BJ (cell line): Measurements from ENCODE around the gene MTHFD2L. TPM values are rescaled to one million over a fixed set of nuclear protein-coding genes. Genes with fewer than 3 reads are reported as not detected.

Experiments used
- CTCF ChIA-PET: fragments of 350-600 bp; formaldehyde crosslinking; extraction: SDS; loops from one replicate; lab custom pipeline; 2021; ENCODE audit warnings: antibody characterized with exemption, inconsistent platforms; lab: Yijun Ruan, JAX
- POLR2A ChIA-PET: fragments of 300-600 bp; sonication (Branson Sonifier 250); formaldehyde crosslinking; extraction: SDS; loops from one replicate; lab custom pipeline; 2021; ENCODE audit warnings: antibody characterized with exemption; lab: Charles Lee
- DNase-seq: peaks from one replicate; pipeline ENCODE4 v3.0.0-alpha.2; 2011; ENCODE audit warnings: low read depth
- H3K27me3 ChIP-seq: 2 replicates; pipeline ENCODE4 v1.6.0; 2011; ENCODE audit warnings: low read length; ENCODE audit not compliant: control insufficient read depth, insufficient read depth
- H3K36me3 ChIP-seq: 2 replicates; pipeline ENCODE4 v1.5.1; 2011; ENCODE audit warnings: low read length; ENCODE audit not compliant: control insufficient read depth, insufficient read depth
- H3K4me3 ChIP-seq: 2 replicates; pipeline ENCODE4 v1.5.1; 2011; ENCODE audit warnings: low read depth, mild to moderate bottlenecking, control low read depth, low read length
- polyA plus RNA-seq: library from polyadenylated mRNA; depleted of rRNA; stranded (reverse); fragments of >200 nt; gene quantifications from 2 replicates; pipeline ENCODE4 v1.2.3, GENCODE V29; 2011
- TF ChIP-seq, protein P1 (sequence below): IDR thresholded peaks from 2 replicates; pipeline ENCODE4 v1.5.1; 2011; ENCODE audit warnings: low read depth, mild to moderate bottlenecking, control low read depth, inconsistent platforms, low read length, moderate library complexity; ENCODE audit not compliant: insufficient read depth

Gene MTHFD2L
- polyA plus RNA-seq, 1 experiment, result 1.7 TPM

- peak; percentile 92 for DNase-seq
- CTCF ChIA-PET, result interaction anchor here (1.0 to 1.2 kb wide), 3 partner anchors 17 to 387 kb away, joined by 3 read pairs; partner anchors contain the start of gene CXCL2
- Histone ChIP-seq H3K36me3 (no peaks in the 10 kb centered on the region), H3K27me3 (no peaks in the 10 kb centered on the region), H3K4me3 (no peak overlapping the region)
- TF ChIP-seq, protein P1, sequence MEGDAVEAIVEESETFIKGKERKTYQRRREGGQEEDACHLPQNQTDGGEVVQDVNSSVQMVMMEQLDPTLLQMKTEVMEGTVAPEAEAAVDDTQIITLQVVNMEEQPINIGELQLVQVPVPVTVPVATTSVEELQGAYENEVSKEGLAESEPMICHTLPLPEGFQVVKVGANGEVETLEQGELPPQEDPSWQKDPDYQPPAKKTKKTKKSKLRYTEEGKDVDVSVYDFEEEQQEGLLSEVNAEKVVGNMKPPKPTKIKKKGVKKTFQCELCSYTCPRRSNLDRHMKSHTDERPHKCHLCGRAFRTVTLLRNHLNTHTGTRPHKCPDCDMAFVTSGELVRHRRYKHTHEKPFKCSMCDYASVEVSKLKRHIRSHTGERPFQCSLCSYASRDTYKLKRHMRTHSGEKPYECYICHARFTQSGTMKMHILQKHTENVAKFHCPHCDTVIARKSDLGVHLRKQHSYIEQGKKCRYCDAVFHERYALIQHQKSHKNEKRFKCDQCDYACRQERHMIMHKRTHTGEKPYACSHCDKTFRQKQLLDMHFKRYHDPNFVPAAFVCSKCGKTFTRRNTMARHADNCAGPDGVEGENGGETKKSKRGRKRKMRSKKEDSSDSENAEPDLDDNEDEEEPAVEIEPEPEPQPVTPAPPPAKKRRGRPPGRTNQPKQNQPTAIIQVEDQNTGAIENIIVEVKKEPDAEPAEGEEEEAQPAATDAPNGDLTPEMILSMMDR, result no peak
- POLR2A ChIA-PET, result no interaction called here
Measured at GRCh38 chr4:74117024-74117534, 40.8 kb upstream of the MTHFD2L start.

DNA sequence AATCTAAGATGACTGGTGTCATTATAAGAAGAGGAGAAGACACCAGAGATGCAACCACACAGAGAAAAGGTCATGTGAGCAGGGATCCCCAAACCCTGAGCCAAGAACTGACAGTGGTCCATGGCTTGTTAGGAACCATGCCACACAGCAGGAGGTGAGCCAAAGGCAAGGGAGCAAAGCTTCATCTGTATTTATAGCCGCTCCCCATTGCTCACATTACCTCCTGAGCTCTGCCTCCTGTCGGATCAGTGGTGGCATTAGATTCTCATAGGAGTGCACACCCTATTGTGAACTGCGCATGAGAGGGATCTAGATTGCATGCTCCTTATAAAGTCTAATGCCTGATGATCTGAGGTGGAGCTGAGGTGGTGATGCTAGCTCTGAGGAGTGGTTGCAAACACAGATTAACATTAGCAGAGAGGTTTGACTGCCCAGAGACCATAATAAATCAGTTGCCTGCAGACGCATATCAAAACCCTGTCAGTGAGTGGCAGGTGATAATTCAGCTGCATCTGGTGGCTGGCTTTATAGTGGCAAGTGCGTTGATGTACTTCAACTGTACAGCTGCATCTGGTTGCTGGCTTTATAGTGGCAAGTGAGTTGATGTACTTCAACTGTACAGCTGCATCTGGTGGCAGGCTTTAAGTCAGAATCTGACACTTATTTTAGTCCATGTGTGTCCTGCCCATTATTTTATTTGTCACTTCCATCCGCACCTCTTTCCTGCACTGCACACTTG is 39.1 kb upstream of the MTHFD2L start:
- H3K36me3 ChIP-seq, result no peaks in the 10 kb centered on the region
- no peak overlapping the region for H3K4me3 ChIP-seq
- CTCF ChIA-PET, result interaction anchor here (0.6 to 1.0 kb wide), 3 partner anchors 14 to 21 kb away, joined by 3 read pairs; no protein-coding TSS in a partner anchor

GRCh38 chr4:74120086-74120485 is 37.8 kb upstream of the MTHFD2L start:
- TF ChIP-seq, protein P1, result no peak
- no peaks in the 10 kb centered on the region for H3K36me3 ChIP-seq
- ChIA-PET CTCF (no interaction called here), POLR2A (no interaction called here)
- no peaks in the 10 kb centered on the region for H3K27me3 ChIP-seq
- DNase-seq, result no peak
- H3K4me3 ChIP-seq, result no peak overlapping the region

More for the DNA sequence above, 39.1 kb upstream of the MTHFD2L start:
- H3K27me3 ChIP-seq, result no peaks in the 10 kb centered on the region
- POLR2A ChIA-PET, result no interaction called here
- TF ChIP-seq, protein P1, result no peak
- no peak for DNase-seq

- ChIA-PET CTCF (no interaction called here), POLR2A (no interaction called here)
- TF ChIP-seq, protein P1, result no peak
- no peaks in the 10 kb centered on the region for H3K36me3 ChIP-seq
- H3K27me3 ChIP-seq, result no peaks in the 10 kb centered on the region
- no peak overlapping the region for H3K4me3 ChIP-seq
- DNase-seq, result no peak
Measured at GRCh38 chr4:74121643-74122579, 36.0 kb upstream of the MTHFD2L start.
